PFSK-1 (cell line): Measurements from ENCODE around the gene MAP4K4.

ENCODE experiments used
- POLR2AphosphoS5 ChIP-seq: IDR thresholded peaks from 2 replicates; pipeline ENCODE4 v1.6.1; 2012; ENCODE audit warnings: low read depth, mild to moderate bottlenecking, control low read depth, low read length, moderate library complexity
- SIN3A ChIP-seq: IDR thresholded peaks from 2 replicates; pipeline ENCODE4 v1.6.1; 2012; ENCODE audit warnings: mild to moderate bottlenecking, low read length, moderate library complexity, borderline replicate concordance; ENCODE audit not compliant: insufficient read depth
- TAF1 ChIP-seq: IDR thresholded peaks from 2 replicates; pipeline ENCODE4 v1.6.1; 2012; ENCODE audit warnings: low read length, control low read depth, borderline replicate concordance; ENCODE audit not compliant: insufficient read depth
- TF ChIP-seq, protein P1 (sequence below), 2 experiments: IDR thresholded peaks; 2 replicates each; pipeline versions ENCODE4 v1.6.1 to v1.8.0; 2011 to 2012; ENCODE audit warnings: low read depth in 2 of 2, low read length in 2 of 2, control low read depth in 1 of 2, inconsistent platforms in 1 of 2, mild to moderate bottlenecking in 1 of 2, moderate library complexity in 1 of 2; ENCODE audit not compliant: insufficient read depth in 1 of 2

DNA sequence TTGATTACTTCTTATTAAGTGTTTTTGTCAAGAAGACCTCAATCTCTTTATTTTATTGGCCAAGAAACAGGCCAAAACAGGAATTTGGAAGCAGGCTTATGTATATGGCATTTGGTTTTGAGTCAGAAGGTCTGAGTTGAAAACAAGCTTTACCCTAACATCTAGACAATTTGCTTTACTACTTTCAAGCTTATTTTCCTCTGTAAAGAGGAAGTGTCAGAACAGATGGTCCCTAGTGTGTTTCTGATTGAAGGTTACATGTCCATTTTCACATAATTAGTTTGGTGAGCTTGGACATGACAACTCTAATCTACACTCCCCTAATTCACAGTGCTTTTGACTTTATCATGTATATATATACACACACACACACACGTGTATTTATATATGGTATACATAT is 19.8 kb upstream of the MAP4K4 start:
- TF ChIP-seq SIN3A (no peak), POLR2AphosphoS5 (no peak), TAF1 (no peak)
- TF ChIP-seq, protein P1, sequence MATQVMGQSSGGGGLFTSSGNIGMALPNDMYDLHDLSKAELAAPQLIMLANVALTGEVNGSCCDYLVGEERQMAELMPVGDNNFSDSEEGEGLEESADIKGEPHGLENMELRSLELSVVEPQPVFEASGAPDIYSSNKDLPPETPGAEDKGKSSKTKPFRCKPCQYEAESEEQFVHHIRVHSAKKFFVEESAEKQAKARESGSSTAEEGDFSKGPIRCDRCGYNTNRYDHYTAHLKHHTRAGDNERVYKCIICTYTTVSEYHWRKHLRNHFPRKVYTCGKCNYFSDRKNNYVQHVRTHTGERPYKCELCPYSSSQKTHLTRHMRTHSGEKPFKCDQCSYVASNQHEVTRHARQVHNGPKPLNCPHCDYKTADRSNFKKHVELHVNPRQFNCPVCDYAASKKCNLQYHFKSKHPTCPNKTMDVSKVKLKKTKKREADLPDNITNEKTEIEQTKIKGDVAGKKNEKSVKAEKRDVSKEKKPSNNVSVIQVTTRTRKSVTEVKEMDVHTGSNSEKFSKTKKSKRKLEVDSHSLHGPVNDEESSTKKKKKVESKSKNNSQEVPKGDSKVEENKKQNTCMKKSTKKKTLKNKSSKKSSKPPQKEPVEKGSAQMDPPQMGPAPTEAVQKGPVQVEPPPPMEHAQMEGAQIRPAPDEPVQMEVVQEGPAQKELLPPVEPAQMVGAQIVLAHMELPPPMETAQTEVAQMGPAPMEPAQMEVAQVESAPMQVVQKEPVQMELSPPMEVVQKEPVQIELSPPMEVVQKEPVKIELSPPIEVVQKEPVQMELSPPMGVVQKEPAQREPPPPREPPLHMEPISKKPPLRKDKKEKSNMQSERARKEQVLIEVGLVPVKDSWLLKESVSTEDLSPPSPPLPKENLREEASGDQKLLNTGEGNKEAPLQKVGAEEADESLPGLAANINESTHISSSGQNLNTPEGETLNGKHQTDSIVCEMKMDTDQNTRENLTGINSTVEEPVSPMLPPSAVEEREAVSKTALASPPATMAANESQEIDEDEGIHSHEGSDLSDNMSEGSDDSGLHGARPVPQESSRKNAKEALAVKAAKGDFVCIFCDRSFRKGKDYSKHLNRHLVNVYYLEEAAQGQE (IDR thresholded peaks at IDR 0.05; ENCODE audit: insufficient read depth in 1 of 2, low read depth in 2 of 2, low read length in 2 of 2) = no peak
